Tibial nerve (tissue), 4 donors: ENCODE measurements around the gene HCK. TPM values are rescaled to one million over a fixed set of nuclear protein-coding genes. Genes with fewer than 3 reads are reported as not detected.

Source experiments
- DNase-seq, 2 donors: peaks; one replicate each; pipeline ENCODE4 v3.0.0-alpha.2; 2019; ENCODE audit warnings: low spot score in 2 of 2
- H3K27ac ChIP-seq, 4 donors: fragments of 200-600 bp; sonication (generic) in 3 of 4; one replicate each; pipeline ENCODE4 v1.5.1; 2017 to 2019; ENCODE audit warnings: mild to moderate bottlenecking in 1 of 4
- H3K27me3 ChIP-seq, 2 donors: fragments of 200-600 bp; sonication (generic) in 1 of 2; one replicate each; pipeline versions ENCODE4 v1.5.1 to v1.6.0; 2017 to 2019
- H3K36me3 ChIP-seq, 3 donors: fragments of 200-600 bp; sonication (generic); one replicate each; pipeline ENCODE4 v1.5.1; 2018 to 2019
- H3K4me1 ChIP-seq, 4 donors: fragments of 200-600 bp; sonication (generic) in 3 of 4; one replicate each; pipeline ENCODE4 v1.5.1; 2017 to 2019
- H3K4me3 ChIP-seq, 4 donors: fragments of 200-600 bp; sonication (generic) in 3 of 4; one replicate each; pipeline ENCODE4 v1.5.1; 2017 to 2019; ENCODE audit warnings: mild to moderate bottlenecking in 1 of 4, moderate library complexity in 1 of 4
- H3K9me3 ChIP-seq, 4 donors: fragments of 200-600 bp; sonication (generic) in 3 of 4; one replicate each; pipeline ENCODE4 v1.5.1; 2017 to 2019
- EP300 ChIP-seq, 2 donors: sonication (generic); formaldehyde crosslinking; IDR thresholded peaks; one replicate each; pipeline ENCODE4 v1.6.1; 2017; ENCODE audit warnings: antibody characterized with exemption in 2 of 2, mild to moderate bottlenecking in 1 of 2
- POLR2A ChIP-seq, 2 donors: fragments of 450-650 bp; IDR thresholded peaks; one replicate each; pipeline ENCODE4 v1.6.1; 2017; ENCODE audit warnings: antibody characterized with exemption in 2 of 2, mild to moderate bottlenecking in 2 of 2, moderate library complexity in 2 of 2
- WGBS, 2 donors: methylation state at CpG; one replicate each; pipeline ENCODE4 v1.1.5; 2018; 5-methylcytosine and 5-hydroxymethylcytosine counted together
- total RNA-seq, 4 donors: library from RNA; depleted of rRNA; stranded (reverse); fragments of >200 nt; gene quantifications; one replicate each; pipeline ENCODE4 v1.1.0, GENCODE V29; 2016
- TF ChIP-seq, protein P1 (sequence below), 5 experiments: fragments of 200-600 bp in 3 of 5; fragments of 450-650 bp in 2 of 5; sonication (generic) in 3 of 5; IDR thresholded peaks; one replicate each; pipeline ENCODE4 v1.5.1; 2016 to 2019; ENCODE audit warnings: antibody characterized with exemption in 5 of 5, mild to moderate bottlenecking in 3 of 5, moderate library complexity in 2 of 5

The HCK gene
- total RNA-seq, 4 donors from 2014 or later, result 10.5 to 47.4 (median 13.7) TPM

DNA sequence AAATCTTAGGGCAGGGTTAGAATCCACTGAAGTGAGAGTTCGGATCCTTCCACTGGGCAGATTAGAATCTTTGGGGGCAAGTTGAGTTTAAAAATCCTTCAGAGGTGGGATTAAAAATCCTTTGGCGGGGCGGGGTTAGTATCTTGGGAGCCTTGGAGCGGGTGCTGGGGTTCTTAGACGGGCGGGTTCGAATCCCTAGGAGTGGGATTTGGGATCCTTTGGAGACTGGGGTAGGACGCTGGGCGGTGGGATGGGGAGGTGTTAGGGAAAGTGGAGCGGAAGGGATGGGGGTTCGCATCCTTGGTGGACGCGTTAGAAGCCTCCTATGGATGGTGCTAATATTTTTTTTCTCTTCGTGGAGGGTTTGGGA is 337 bp upstream of the HCK start:
- no peaks in the 10 kb centered on the region for H3K9me3 ChIP-seq
- peaks cover 0 to 67% of the 10 kb centered on the region in 2 donors for H3K27me3 ChIP-seq
- 8 to 10% methylated on average over 14 of the region's 14 CpGs for WGBS, 2 donors
- peaks cover 0 to 24% (median 7%) of the 10 kb centered on the region in 4 donors for H3K4me1 ChIP-seq
- peak overlapping the region in 3 of 4 donors; percentile 33 to 50 (median 37) for H3K4me3 ChIP-seq
- no peak for DNase-seq
- H3K27ac ChIP-seq, result peak overlapping the region in 1 of 4 donors; percentile 48
- TF ChIP-seq, protein P1, sequence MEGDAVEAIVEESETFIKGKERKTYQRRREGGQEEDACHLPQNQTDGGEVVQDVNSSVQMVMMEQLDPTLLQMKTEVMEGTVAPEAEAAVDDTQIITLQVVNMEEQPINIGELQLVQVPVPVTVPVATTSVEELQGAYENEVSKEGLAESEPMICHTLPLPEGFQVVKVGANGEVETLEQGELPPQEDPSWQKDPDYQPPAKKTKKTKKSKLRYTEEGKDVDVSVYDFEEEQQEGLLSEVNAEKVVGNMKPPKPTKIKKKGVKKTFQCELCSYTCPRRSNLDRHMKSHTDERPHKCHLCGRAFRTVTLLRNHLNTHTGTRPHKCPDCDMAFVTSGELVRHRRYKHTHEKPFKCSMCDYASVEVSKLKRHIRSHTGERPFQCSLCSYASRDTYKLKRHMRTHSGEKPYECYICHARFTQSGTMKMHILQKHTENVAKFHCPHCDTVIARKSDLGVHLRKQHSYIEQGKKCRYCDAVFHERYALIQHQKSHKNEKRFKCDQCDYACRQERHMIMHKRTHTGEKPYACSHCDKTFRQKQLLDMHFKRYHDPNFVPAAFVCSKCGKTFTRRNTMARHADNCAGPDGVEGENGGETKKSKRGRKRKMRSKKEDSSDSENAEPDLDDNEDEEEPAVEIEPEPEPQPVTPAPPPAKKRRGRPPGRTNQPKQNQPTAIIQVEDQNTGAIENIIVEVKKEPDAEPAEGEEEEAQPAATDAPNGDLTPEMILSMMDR (IDR thresholded peaks at IDR 0.05), result no peak
- TF ChIP-seq POLR2A (IDR thresholded peaks at IDR 0.05) (no peak), EP300 (IDR thresholded peaks at IDR 0.05) (no peak)
- no peaks in the 10 kb centered on the region for H3K36me3 ChIP-seq

DNA sequence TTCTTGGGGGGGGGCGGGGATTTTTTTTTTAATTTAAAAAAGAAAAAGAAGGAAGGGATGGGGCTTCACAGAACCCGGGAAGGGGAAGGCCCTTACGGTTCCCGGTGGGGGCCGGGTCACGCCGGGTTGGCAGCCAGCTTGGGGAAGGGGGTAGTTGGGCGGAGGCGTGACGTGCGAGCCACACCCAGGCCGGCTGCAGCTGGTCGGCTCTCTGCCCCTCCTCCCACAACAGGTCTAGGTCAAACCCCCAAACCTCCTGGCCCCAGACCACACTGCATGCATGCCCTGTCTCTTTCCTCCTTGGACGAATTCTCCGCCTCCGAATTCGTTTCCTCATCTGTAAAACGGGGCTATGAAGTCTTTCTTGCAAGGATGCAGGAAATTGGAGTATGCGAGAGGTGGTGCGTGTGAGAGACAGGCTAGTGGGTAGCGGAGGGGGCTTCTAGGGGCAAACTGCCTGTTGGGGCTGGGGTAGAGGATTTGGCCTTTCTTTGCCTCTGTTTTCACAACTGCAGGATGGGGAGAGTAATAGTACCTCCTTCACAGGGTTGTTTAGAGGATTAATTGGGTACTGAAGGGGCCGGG is 828 bp downstream of the HCK start:
- H3K9me3 ChIP-seq, result no peaks in the 10 kb centered on the region
- no peaks in the 10 kb centered on the region for H3K36me3 ChIP-seq
- peaks cover 0 to 74% of the 10 kb centered on the region in 2 donors for H3K27me3 ChIP-seq
- peak overlapping the region in 2 of 4 donors; percentile 37 to 50 for H3K4me3 ChIP-seq
- WGBS, 2 donors, result 16 to 19% methylated on average over 22 of the region's 22 CpGs
- no peak for DNase-seq
- no peak for TF ChIP-seq EP300 (IDR thresholded peaks at IDR 0.05)
- TF ChIP-seq, protein P1 (IDR thresholded peaks at IDR 0.05), result no peak
- no peak for TF ChIP-seq POLR2A (IDR thresholded peaks at IDR 0.05)
- peaks cover 0 to 24% (median 7%) of the 10 kb centered on the region in 4 donors for H3K4me1 ChIP-seq
- H3K27ac ChIP-seq, result peak overlapping the region in 3 of 4 donors; percentile 34 to 65 (median 48)

DNA sequence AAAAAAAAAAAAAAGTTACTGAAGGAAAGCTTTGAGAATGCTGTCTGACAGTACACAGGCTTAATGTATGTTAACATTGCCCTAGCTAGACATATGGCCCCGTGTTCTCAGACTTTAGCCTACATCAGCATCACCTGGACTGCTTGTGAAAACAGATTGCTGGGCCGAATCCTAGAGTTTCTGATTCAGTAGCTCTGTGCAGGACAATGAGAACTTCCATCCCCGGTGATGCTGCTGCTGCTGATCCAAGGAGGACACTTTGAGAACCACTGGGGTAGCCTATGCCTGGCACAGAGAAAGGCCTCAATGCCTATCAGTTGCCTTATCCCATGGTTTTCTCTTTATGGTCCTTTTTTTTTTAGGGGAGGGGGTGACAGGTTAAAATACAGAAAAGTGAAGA is 1.6 kb downstream of the HCK start:
- Histone ChIP-seq H3K27me3 (peaks cover 0 to 72% of the 10 kb centered on the region in 2 donors), H3K4me1 (peaks cover 0 to 24% (median 7%) of the 10 kb centered on the region in 4 donors), H3K9me3 (no peaks in the 10 kb centered on the region), H3K4me3 (no peak overlapping the region), H3K36me3 (no peaks in the 10 kb centered on the region), H3K27ac (no peak overlapping the region)
- WGBS, 2 donors, result 81 to 87% methylated on average over 3 of the region's 3 CpGs
- TF ChIP-seq, protein P1 (IDR thresholded peaks at IDR 0.05), result no peak
- DNase-seq, result no peak

DNA sequence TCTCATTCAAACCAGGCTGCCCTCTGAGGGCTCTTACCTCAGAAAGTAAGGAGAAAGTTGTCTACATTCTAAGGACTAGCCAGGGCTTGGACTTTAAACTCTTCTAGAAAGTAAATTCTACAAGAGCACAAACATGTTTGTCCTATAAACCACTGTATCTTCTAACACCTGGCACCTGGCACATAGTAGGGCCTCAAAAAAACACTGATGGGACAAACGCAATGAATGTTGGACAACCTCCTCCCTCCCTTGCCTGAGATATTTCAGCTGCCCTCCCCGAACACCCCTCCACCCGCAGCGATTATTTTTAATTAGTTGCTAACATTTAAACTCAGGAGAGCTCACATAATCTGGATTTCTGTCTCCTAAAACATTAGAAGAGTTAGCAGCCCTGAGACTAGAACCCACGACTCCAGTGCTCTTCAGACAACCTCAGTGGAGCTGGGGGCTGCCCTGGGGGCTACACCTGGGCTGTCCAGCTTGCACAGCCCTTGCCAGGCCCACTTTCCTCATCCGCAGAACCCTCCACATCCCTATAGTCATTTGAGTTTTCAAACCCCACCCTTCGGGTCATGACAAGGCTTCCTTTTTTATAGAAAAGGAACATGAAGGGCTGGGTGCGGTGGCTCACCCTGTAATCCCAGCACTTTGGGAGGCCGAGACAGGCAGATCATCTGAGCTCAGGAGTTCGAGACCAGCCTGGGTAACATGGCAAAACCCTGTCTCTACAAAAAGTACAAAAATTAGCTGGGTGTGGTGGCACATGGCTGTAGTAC is 4.9 kb downstream of the HCK start:
- Histone ChIP-seq H3K4me3 (no peak overlapping the region), H3K36me3 (no peaks in the 10 kb centered on the region), H3K9me3 (no peaks in the 10 kb centered on the region), H3K27ac (no peak overlapping the region), H3K27me3 (peaks cover 0 to 58% of the 10 kb centered on the region in 2 donors), H3K4me1 (peaks cover 0 to 13% (median 6%) of the 10 kb centered on the region in 4 donors)
- TF ChIP-seq POLR2A (IDR thresholded peaks at IDR 0.05), result no peak
- TF ChIP-seq, protein P1 (IDR thresholded peaks at IDR 0.05), result no peak
- TF ChIP-seq EP300 (IDR thresholded peaks at IDR 0.05), result no peak
- no peak for DNase-seq
- 64 to 68% methylated on average over 10 of the region's 10 CpGs for WGBS, 2 donors

DNA sequence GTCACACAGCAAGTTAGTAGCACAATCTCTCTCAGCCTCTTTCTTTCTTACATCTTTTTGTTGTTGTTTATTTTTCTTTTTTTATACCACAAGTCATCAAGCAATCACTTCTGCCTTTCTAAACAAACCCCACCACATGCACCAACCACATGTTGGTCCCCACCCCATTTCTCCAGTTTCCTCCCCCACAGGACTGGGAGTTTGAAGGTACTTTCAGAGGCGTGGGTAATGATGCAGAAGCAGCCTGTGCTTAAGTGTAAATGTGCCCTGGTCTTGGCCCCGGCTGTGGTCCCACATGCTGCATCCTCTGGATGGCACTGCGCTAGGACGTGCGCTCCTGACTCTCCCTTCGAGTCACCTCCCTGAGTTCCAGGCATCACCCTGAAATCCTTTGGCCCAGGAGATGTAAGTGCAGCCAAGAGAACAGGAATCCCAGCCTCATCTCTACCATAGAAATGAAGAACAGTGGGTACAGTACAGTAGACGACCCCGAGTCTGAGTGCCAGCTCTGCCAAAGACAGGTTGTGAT is 5.7 kb downstream of the HCK start:
- Histone ChIP-seq H3K27me3 (peaks cover 0 to 52% of the 10 kb centered on the region in 2 donors), H3K9me3 (no peaks in the 10 kb centered on the region), H3K4me3 (no peak overlapping the region), H3K27ac (no peak overlapping the region), H3K36me3 (no peaks in the 10 kb centered on the region), H3K4me1 (peaks cover 0 to 4% (median 0%) of the 10 kb centered on the region in 4 donors)
- TF ChIP-seq EP300 (IDR thresholded peaks at IDR 0.05) (no peak), POLR2A (IDR thresholded peaks at IDR 0.05) (no peak)
- TF ChIP-seq, protein P1 (IDR thresholded peaks at IDR 0.05), result no peak
- no peak for DNase-seq
- 70 to 74% methylated on average over 8 of the region's 8 CpGs for WGBS, 2 donors
